ENCODE data around the gene ARSG.

DNA sequence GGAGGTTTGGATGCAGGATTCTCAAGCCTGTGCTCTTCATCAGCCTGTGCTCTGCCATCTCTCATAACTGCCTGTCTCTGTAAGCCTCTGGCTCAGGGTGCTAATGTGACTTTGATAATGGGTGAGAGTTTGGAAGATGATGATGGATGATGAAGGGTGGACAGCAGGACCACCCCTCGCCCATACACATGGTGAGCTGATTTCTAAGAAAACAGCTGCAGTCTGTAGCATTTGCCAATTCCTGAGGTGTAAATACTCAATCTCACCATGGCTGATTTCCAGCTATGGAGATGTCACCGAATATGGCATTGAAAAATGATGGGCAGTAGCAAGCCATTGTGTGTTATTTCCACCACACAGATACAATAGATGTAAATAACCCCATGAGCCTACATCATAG, 74.2 kb downstream of the ARSG start:
- TF ChIP-seq EZH2phosphoT487 (IDR thresholded peaks at IDR 0.05; ENCODE audit: borderline replicate concordance, low read depth, low read length), result no peak
- TF ChIP-seq, protein P1, sequence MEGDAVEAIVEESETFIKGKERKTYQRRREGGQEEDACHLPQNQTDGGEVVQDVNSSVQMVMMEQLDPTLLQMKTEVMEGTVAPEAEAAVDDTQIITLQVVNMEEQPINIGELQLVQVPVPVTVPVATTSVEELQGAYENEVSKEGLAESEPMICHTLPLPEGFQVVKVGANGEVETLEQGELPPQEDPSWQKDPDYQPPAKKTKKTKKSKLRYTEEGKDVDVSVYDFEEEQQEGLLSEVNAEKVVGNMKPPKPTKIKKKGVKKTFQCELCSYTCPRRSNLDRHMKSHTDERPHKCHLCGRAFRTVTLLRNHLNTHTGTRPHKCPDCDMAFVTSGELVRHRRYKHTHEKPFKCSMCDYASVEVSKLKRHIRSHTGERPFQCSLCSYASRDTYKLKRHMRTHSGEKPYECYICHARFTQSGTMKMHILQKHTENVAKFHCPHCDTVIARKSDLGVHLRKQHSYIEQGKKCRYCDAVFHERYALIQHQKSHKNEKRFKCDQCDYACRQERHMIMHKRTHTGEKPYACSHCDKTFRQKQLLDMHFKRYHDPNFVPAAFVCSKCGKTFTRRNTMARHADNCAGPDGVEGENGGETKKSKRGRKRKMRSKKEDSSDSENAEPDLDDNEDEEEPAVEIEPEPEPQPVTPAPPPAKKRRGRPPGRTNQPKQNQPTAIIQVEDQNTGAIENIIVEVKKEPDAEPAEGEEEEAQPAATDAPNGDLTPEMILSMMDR (conservative IDR thresholded peaks at IDR 0.05; ENCODE audit: low read length), result no peak
